Testis (tissue), 3 donors: ENCODE results near the gene STK39. TPM values are rescaled to one million over a fixed set of nuclear protein-coding genes. Genes with fewer than 3 reads are reported as not detected.

Experiments used
- DNase-seq: peaks from one replicate; pipeline ENCODE4 v3.0.0-alpha.2; 2019
- H3K27ac ChIP-seq, 2 donors: fragments of 200-600 bp; sonication (generic); one replicate each; pipeline ENCODE4 v1.5.1; 2019
- H3K27me3 ChIP-seq: fragments of 200-600 bp; sonication (generic); one replicate; pipeline ENCODE4 v1.5.1; 2019
- H3K36me3 ChIP-seq: fragments of 200-600 bp; sonication (generic); one replicate; pipeline ENCODE4 v1.5.1; 2017; ENCODE audit warnings: low read depth; ENCODE audit errors: missing control alignments
- H3K4me1 ChIP-seq: fragments of 200-600 bp; sonication (generic); one replicate; pipeline ENCODE4 v1.5.1; 2019
- H3K4me3 ChIP-seq, 2 donors: fragments of 200-600 bp; sonication (generic); one replicate each; pipeline ENCODE4 v1.5.1; 2017 to 2019
- H3K9me3 ChIP-seq: fragments of 200-600 bp; sonication (generic); one replicate; pipeline ENCODE4 v1.5.1; 2017
- CTCF ChIP-seq, 3 experiments: fragments of 450-650 bp in 2 of 3; fragments of 200-600 bp in 1 of 3; sonication (generic) in 1 of 3; IDR thresholded peaks; one replicate each; pipeline ENCODE4 v1.5.1; 2016 to 2019; ENCODE audit warnings: antibody characterized with exemption in 3 of 3, mild to moderate bottlenecking in 2 of 3, moderate library complexity in 1 of 3
- POLR2A ChIP-seq: fragments of 450-650 bp; IDR thresholded peaks from one replicate; pipeline ENCODE4 v1.6.1; 2017; ENCODE audit warnings: antibody characterized with exemption, mild to moderate bottlenecking, moderate library complexity
- WGBS, 2 donors: methylation state at CpG; one replicate each; pipeline ENCODE4 v1.1.5; 2018; 5-methylcytosine and 5-hydroxymethylcytosine counted together
- intact Hi-C: fragments of 100-400 bp; cut with DNase I; formaldehyde crosslinking; loops from one replicate; pipeline ENCODE4 v1.15.1; 2023; ENCODE audit warnings: low total_unique reads
- polyA plus RNA-seq: library from polyadenylated mRNA; stranded (reverse); fragments of 350-450 nt; fragmentation: Illumina TruSeq; extraction: RNeasy Lipid Tissue Mini Kit (QIAGEN cat#74804); gene quantifications from one replicate; pipeline ENCODE4 v1.2.3, GENCODE V29; 2014; ENCODE audit warnings: low read depth, low replicate concordance; ENCODE audit not compliant: insufficient read depth
- total RNA-seq, 2 donors: library from RNA; depleted of rRNA; stranded (reverse); fragments of >200 nt; gene quantifications; one replicate each; pipeline ENCODE4 v1.2.3, GENCODE V29; 2016

Gene STK39
- total and polyA plus RNA-seq, 3 donors from 2014 or later: 26.4 to 70.7 (median 41.8) TPM

DNA sequence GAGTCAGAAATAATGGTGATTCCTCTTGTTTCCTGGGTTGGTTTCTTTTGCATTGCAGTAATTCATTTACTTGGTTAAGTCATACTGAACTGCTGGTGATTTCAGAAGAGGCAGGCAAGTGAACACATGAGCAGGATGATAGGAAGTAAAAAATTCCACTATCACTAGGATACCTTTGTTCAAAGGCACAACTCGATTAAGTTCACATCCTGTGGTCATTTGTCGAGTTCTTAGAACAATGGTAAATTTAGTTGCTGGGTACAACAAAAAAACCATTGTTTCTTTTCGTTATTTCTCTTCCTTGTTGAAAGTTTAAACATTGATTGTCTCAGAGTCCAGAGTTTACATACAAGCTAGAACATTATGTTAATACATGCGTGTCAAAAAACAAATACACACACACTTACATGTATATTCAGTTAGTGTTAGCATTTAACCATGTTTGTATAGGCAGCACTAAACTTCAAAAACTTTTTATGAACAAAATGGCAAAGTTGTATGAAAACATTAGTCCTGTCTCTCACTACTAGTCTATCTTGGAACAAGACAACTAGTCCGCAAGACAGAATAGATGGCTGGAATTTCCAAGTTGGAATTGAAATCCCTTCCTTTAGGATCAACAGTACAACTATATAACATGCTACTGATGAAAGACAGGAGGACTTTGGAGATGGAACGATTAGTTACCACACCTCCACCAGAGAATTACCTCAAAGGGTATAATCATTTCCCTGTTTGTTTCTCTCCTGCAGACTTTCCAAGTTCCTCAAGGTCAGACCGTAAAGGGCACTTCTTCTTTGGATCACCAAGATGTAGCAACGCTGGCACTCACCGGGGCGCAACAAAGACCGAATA is 26.2 kb downstream of the STK39 start:
- Histone ChIP-seq H3K27ac (no peak overlapping the region), H3K4me3 (no peak overlapping the region), H3K27me3 (no peaks in the 10 kb centered on the region), H3K9me3 (no peaks in the 10 kb centered on the region), H3K4me1 (no peaks in the 10 kb centered on the region), H3K36me3 (no peaks in the 10 kb centered on the region)
- TF ChIP-seq CTCF (IDR thresholded peaks at IDR 0.05): no peak
- no peak for TF ChIP-seq POLR2A
- WGBS, 2 donors: 65 to 79% methylated on average over 11 of the region's 11 CpGs
- DNase-seq: no peak
- intact Hi-C loops: no loop called here

- intact Hi-C loops: no loop called here
- no peak for DNase-seq
- H3K27me3 ChIP-seq: no peaks in the 10 kb centered on the region
- no peak for TF ChIP-seq CTCF (IDR thresholded peaks at IDR 0.05)
- TF ChIP-seq POLR2A: no peak
- no peak overlapping the region for H3K4me3 ChIP-seq
- H3K27ac ChIP-seq: no peak overlapping the region
- 66 to 79% methylated on average over 2 of the region's 2 CpGs for WGBS, 2 donors
- no peaks in the 10 kb centered on the region for H3K36me3 ChIP-seq
- no peaks in the 10 kb centered on the region for H3K4me1 ChIP-seq
- no peaks in the 10 kb centered on the region for H3K9me3 ChIP-seq
These were observed 29.5 kb downstream of the STK39 start for GRCh38 chr2:168217920-168218319.

DNA sequence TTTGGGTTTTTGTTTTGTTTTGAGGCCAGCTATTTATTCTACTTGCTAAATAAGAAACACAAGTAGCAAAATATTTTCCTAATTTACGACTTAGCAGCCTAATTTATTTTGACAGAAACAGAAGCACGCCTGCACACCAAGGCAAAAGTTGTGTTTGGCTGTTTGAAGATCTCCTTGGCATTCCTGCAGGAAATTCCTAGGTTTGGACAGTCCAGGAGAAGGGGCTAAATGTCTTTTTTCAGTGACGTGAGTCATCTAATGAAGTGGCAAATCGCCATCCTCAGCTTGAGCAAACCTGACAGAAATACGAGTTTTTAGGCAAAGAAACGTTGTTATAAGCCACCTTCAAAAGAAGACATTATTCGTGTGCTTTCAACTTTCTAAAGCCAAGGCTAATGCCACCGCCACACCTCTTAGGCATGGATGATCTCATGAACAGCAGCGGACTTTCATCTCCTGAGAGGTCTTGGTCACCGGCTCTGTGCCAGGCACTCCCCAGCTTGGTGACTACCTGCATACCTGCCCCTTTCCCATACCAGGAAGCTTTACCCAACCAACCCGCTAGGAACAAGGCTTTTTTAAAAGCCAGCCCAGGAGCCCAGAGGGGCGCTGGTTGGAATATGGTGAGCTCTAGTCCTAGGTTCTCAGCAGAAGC is 30.9 kb downstream of the STK39 start:
- Histone ChIP-seq H3K27me3 (no peaks in the 10 kb centered on the region), H3K4me1 (no peaks in the 10 kb centered on the region), H3K36me3 (no peaks in the 10 kb centered on the region), H3K4me3 (no peak overlapping the region), H3K9me3 (no peaks in the 10 kb centered on the region), H3K27ac (no peak overlapping the region)
- TF ChIP-seq POLR2A (no peak), CTCF (IDR thresholded peaks at IDR 0.05) (no peak)
- intact Hi-C loops: no loop called here
- 83 to 90% methylated on average over 11 to 12 of the region's 12 CpGs for WGBS, 2 donors
- no peak for DNase-seq

DNA sequence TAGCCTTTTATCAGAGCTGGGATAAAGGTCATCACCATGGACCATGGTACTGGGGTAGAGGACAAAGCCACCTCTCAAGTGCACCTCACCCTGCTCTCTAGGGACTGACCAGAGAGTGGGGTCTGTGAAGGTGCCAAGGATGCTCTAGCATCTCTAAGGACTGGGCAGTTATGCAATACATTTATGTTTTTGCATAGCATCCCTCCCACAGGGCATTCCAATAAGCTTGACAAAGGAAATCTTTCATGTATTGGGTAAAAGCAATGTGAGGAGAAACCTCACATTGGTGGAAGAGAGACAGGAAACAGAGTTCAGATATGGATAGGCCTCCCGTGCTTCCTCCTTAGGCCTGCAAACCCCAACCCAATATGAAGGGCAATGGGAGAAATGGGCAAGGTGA is 31.6 kb downstream of the STK39 start:
- no peaks in the 10 kb centered on the region for H3K9me3 ChIP-seq
- H3K4me1 ChIP-seq: no peaks in the 10 kb centered on the region
- intact Hi-C loops: no loop called here
- DNase-seq: no peak
- H3K27ac ChIP-seq: no peak overlapping the region
- no peaks in the 10 kb centered on the region for H3K27me3 ChIP-seq
- no peaks in the 10 kb centered on the region for H3K36me3 ChIP-seq
- TF ChIP-seq CTCF (IDR thresholded peaks at IDR 0.05): no peak
- TF ChIP-seq POLR2A: no peak
- 45 to 64% methylated on average over 1 of the region's 1 CpG for WGBS, 2 donors
- H3K4me3 ChIP-seq: no peak overlapping the region
